HG02943 (cell line): Measurements from ENCODE around the gene ANKRD34B.
"Not testable (repeated sequence)": the region's sequence is repeated elsewhere in the genome, so short reads cannot be mapped to it uniquely, and the experiment has no call there.

Source experiments
- ATAC-seq: cut with Tn5 transposase; IDR thresholded peaks from one replicate; pipeline ENCODE4 v1.9.1; 2021; ENCODE audit warnings: mild to moderate bottlenecking, low read depth, moderate library complexity; ENCODE audit not compliant: unreplicated experiment

ANKRD34B gene

DNA sequence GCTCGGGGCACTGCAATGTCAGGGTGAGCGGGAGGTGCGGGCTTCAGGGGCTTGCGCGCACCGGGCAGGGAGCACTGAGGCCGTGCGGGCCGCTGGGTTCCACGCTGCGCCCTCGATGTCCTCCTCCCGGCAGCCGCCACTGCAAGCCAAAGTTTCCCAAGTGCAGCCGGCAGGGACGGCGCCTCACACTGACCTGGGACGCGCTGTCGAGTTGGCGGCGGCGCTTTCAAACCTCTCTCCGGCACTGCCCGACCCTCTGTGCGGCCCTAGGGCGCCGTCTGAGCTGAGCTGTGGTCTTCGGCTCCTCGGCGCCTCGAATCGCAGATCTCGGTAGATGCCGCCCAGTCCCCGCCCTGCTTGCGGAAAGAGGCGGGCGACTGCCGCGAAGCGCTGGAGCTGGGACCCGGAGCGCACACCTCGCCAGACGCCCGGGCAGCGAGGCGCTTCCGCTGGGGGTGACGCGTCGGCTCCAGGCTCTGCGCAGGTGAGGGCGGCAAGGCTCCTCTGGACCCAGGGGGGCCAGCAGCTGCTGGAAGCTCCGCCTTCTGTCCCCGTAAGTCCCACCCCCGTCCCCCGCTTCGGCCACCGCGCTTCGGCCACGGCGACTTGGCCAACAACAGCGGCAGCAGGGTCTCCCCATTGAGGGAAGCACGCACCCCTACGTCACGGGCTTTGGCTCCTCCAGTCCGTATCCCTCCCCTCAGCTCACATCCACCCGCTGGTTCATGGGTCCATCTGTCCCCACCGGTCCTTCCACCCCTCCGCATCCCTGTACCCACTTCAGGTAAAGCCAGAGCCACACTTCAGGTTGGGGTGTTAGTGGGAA lies at the start of gene ANKRD34B:
Gene ANKRD34B, minus strand, starts transcription at position 320 of the 826 bp plus-strand sequence. CDS start 10,261 bp downstream, outside the sequence.
- ATAC-seq = no peak

DNA sequence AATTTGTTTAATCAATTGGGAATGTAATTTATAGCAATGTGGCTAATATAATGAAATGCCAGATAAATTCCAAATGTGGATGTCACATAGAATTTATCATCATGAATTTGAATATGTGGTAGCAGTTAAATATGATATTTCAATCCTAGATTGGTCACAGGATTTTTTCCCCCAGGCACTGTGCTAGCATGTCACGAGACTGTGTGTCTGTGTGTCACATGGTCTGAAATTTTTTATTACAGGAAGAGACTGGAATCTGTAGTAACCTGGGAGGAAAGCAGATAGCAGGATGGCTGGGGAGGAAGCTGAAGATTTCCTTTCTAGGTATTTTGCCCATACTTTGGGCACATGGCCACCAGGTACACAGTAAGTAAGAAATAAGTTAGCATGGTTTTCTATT lies 49.0 kb upstream of the ANKRD34B start:
- no peak for ATAC-seq

DNA sequence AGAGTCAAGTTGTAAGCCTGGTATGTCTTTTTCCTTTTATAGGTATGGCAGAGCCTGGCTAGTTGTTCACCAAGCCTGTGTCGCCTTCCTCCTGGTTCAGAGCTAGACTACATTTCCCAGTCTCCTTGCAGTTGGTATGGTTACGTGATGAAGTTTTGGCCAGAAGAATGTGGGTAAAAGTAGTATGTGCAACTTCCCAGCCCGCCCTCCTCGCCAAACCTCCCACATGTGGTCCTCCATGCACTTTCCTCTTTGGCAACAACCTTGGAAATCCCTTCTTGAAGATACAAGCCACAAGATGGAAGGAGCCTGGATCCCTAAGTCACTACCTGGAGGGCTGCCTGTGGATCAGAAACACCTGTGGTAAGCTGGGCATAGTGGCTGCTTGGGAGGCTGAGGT lies 48.4 kb upstream of the ANKRD34B start:
- ATAC-seq = no peak

GRCh38 chr5:80615266-80615914 lies 45.3 kb upstream of the ANKRD34B start:
- ATAC-seq = no peak

DNA sequence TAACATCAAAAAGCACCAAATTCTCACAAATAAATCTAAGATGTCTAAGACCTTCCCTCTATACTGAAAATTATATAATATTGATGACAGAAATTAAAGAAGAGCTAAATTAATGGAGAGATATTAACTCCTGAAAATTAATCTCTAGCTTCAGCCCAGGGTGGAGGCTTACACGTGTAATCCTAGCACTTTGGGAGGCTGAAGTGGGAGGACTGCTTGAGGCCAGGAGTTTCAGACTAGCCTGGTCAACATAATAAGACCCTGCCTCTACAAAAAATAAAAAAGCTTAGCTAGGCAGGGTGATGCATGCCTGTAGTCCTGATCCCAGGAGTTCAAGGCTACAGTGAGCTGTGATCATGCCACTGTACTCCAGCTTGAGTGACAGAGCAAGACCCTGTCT lies 39.6 kb upstream of the ANKRD34B start:
- no peak for ATAC-seq

DNA sequence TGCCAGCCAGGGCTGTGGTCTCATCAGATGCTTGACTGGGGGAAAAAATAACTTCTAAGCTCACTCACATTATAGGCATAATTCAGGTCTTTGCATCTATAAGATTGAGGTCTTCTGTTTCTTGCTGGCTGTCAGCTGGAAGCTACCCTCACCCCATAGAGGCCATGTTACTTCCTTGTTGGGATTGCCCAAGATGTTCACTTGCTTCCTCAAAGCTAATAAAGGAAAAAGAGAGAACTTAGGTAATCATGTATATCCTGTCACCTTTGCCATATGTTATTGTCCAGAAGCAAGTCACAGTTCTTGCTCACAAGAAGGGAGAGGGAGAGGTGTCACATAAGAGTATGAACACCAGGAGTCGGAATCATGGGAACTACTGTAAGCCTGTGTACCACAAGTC lies 38.7 kb upstream of the ANKRD34B start:
- no peak for ATAC-seq

DNA sequence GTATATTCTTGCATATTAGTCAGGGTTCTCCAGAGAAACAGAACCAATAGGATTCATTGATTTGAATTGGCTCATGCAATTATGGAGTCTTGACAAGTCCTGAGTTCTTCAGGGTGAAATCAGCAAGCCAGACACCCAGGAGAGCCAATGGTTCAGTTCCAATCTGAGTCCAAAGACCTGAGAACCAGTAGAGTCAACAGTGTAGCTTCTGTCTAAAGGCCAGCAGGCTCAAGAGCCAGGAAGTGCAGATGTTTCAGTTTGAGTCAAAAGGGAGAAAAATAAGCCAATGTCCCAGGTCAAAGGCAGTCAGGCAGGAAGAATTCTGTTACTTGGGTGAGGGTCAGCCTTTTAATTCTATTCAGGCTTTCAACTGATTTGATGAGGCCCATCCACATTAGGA lies 37.8 kb upstream of the ANKRD34B start:
- peak; percentile 82 for ATAC-seq

DNA sequence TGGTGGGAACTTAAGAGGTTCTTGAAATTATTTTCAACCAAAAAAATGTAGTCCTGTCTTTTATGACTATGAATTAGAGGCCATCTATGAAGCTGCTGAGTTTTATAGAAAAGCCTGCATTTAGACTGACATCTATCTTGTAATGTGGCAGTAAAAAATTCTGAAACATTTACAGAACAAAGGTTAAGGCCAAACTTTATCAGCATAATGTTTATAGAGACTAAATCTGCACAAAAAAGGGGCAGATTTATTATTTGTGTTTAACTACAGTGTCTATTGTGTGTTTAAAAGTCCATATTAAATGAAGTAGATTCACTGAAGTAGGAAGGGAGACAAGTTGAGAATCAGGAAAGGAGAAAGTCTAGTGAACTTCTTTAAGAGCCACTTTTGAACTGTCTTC lies 37.3 kb upstream of the ANKRD34B start:
- ATAC-seq = no peak

DNA sequence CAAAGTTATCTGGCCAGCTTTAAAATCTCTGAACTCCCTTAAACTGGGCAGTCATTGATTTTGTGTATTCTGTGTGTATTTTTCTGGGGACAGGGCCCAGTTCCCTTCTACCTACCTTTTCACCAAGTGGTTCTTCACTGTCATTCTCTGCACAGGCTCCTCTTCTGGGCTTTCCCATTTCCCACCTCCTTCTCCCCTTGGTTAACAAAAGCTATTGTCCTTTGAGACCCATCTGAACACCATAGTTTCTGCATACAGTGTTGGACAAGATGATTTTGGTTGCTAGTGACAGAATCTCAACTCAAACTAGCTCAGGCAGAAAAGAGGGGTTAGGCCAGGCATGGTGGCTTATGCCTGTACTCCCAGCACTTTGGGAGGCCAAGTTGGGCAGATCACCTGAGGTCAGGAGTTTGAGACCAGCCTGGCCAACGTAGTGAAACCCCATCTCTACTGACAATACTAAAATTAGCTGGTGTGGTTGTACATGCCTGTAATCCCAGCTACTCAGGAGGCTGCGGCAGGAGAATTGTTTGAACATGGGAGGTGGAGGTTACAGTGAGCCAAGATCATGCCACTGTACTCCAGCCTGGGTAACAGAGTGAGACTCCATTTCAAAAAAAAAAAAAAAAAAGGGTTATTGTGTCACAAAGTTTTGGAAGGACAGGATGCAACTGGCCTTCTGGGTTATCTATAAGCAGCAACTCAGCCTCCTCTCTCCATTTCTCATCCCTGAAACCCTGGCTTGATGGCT lies 31.0 kb upstream of the ANKRD34B start:
- no peak for ATAC-seq

GRCh38 chr5:80597500-80597899 lies 27.4 kb upstream of the ANKRD34B start:
- no peak for ATAC-seq

GRCh38 chr5:80594810-80595209 lies 24.7 kb upstream of the ANKRD34B start:
- no peak for ATAC-seq

DNA sequence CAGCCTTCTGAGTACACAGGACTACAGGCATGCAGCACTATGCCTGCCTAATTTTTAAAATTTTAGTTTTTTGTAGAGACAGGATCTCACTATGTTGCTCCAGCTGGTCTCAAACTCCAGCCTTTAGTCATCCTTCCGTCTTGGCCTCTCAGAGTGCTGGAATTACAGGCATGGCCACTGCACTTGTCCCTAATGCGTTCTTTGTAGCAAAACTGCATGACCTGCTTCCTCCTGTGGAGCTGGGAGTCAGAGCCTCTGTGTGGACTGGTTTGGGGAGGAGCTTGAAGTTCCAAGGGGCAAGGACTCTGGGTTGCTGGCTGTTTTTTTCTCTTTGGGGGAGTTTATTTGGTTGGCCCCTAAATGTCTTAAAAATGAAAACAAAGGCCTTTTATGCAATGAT lies 22.7 kb upstream of the ANKRD34B start:
- no peak for ATAC-seq

DNA sequence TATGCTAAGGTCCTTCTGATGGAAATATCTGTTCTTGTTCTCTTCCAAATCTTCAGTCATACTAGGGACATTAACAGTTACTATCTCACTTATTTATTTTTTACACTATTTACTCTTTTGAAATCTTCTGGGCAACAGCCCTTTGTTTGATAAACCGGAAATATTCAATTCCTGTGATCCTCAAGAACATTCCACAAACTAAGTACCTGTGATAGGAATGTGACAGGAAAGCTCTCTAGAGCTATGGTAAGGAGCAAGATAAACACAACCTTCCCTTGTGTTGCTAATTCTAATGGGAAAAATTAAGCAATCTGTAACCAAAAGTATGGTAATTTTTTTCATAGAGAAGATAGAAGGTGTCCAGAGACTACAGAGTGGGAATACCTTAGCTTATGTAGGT lies 22.0 kb upstream of the ANKRD34B start:
- ATAC-seq = no peak

GRCh38 chr5:80591352-80591751 lies 21.3 kb upstream of the ANKRD34B start:
- ATAC-seq = no peak

DNA sequence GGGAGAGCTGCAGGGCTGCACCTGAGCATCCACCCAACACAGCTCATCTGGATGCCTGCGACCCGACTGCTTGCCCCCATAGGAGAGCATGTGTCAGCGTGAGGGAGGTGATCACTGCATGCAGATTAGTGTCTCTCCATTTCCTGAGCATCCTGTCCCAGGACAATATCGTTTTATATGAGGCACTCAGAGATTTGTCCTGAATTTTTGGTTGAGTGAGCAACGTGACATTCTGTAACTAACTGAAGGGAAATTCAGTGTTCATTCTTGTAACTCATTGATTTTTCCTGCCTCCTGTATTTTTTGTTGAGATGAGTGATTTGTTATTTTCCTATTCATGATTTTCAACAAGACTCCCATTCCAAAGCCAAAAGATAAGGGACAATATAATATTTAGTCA lies 20.7 kb upstream of the ANKRD34B start:
- no peak for ATAC-seq

- no peak for ATAC-seq
These were observed 18.9 kb upstream of the ANKRD34B start for GRCh38 chr5:80588858-80589540.

GRCh38 chr5:80584770-80585169 lies 14.7 kb upstream of the ANKRD34B start:
- ATAC-seq = no peak

GRCh38 chr5:80580291-80580690 lies 10.2 kb upstream of the ANKRD34B start:
- ATAC-seq = not testable (repeated sequence)

- ATAC-seq = no peak
These were observed 9.0 kb upstream of the ANKRD34B start for GRCh38 chr5:80579050-80579449.

DNA sequence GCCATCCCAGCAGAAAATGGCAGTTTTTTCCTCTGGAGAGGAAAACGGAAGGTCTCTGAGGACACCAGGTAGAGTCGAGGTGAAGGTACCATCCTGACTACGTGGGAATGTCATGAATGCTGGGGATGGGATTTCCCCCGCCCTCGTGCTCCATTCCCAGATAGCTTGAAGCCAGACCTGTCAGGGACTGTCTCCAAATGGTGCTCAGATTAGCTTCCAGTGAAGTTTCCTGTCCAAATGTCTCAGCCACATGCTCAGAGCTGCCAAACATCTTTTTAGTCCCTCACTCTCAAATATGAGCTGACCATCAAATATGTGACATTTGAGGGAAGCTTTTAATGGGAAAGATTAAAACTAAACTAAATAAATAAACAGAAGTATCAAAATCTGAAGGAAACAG lies 7.6 kb upstream of the ANKRD34B start:
- ATAC-seq = no peak

DNA sequence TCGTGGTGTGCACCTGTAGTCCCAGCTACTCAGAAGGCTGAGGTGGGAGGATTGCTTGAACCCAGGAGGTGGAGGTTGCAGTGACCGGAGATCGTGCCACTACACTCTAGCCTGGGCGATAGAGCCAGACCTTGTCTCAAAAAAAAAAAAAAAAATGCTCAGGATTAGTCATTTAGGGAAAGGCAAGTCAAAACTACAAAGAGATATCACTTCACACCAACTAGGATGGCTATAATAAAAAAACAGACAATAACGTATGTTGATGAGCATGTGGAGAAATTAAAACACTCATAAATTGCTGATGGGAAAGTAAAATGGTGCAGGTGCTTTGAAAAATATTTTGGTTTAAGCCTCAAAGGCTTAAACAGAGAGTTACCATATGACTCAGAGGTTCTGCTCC lies 6.3 kb upstream of the ANKRD34B start:
- ATAC-seq = no peak
